Cardiac fibroblast (primary cell): ENCODE data around the gene ATP10A.

Experiments
- DNase-seq, 2 donors: peaks; one replicate each; pipeline versions ENCODE4 v3.0.0 to v3.0.0-alpha.2; 2010; ENCODE audit warnings: low read depth in 2 of 2
- H3K4me3 ChIP-seq, 2 donors: replicated peaks in 1 of 2; 1 replicate in 1 of 2; 2 replicates in 1 of 2; pipeline ENCODE4 v1.5.1; 2011; ENCODE audit warnings: low read depth in 2 of 2, low read length in 2 of 2, mild to moderate bottlenecking in 2 of 2, moderate library complexity in 1 of 2
- CTCF ChIP-seq: IDR thresholded peaks from one replicate; pipeline ENCODE4 v1.5.1; 2011; ENCODE audit warnings: low read depth, mild to moderate bottlenecking, low read length, inconsistent platforms

ATP10A gene

GRCh38 chr15:25863111-25863967 lies at the start of gene ATP10A:
TSS of gene ATP10A (minus strand) at chr15:25863327. CDS start at chr15:25863096, 231 bp downstream.
- DNase-seq: peak; percentile 53 to 62
- TF ChIP-seq CTCF: no peak
- H3K4me3 ChIP-seq: peak within 1 kb of the TSS; percentile 59 to 61

GRCh38 chr15:25912035-25912434 lies 48.9 kb upstream of the ATP10A start:
- no peak for DNase-seq
- no peak overlapping the region for H3K4me3 ChIP-seq
- no peak for TF ChIP-seq CTCF

- no peak for TF ChIP-seq CTCF
- DNase-seq: no peak
These were observed 47.7 kb upstream of the ATP10A start for GRCh38 chr15:25910832-25911231.

GRCh38 chr15:25909806-25910205 lies 46.7 kb upstream of the ATP10A start:
- no peak for DNase-seq
- no peak overlapping the region for H3K4me3 ChIP-seq
- no peak for TF ChIP-seq CTCF

More at GRCh38 chr15:25910832-25911231, 47.7 kb upstream of the ATP10A start:
- H3K4me3 ChIP-seq: no peak overlapping the region

GRCh38 chr15:25909325-25909724 lies 46.2 kb upstream of the ATP10A start:
- DNase-seq: no peak
- no peak overlapping the region for H3K4me3 ChIP-seq
- no peak for TF ChIP-seq CTCF

- peak; percentile 75 to 89 for DNase-seq
- no peak overlapping the region for H3K4me3 ChIP-seq
- no peak for TF ChIP-seq CTCF
These were observed 42.0 kb upstream of the ATP10A start for GRCh38 chr15:25905140-25905539.
